Measurements from ENCODE around the gene INO80E.

The INO80E gene

DNA sequence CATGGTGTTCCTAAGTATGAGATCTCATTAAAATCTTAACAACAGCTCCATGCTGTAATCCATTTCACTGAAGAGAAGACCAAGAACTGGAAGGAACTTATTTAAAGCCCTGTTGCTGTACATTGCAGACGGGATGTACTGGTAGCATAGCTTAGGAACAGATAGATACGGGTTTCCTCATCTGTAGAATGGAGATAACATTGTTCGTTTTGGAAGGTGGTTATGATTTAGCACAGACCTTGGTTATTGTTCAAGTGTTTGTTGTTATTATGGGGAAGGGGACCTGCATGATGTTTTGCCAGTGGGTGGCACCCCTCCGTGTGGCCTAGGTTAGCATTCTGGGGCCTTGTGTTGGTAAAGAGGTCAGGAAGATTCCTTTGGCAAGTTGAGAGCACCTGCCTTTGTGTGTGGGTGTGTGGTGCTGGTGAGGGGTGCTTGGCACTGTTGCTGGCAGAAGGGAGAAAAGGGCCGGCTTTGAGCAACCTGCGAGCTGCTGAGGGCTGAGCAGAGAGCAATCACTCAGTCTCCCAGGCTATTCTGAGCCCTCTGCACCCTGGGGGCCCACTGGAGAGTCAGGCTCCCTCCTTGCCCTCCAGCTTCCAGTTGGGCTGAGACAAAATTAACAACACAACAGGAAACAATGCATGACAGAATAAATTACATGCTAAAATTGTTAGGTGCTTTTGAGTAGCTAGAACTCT, 20.1 kb upstream of the INO80E start:
- DNase-seq (ENCODE audit: low read depth) = no peak

DNA sequence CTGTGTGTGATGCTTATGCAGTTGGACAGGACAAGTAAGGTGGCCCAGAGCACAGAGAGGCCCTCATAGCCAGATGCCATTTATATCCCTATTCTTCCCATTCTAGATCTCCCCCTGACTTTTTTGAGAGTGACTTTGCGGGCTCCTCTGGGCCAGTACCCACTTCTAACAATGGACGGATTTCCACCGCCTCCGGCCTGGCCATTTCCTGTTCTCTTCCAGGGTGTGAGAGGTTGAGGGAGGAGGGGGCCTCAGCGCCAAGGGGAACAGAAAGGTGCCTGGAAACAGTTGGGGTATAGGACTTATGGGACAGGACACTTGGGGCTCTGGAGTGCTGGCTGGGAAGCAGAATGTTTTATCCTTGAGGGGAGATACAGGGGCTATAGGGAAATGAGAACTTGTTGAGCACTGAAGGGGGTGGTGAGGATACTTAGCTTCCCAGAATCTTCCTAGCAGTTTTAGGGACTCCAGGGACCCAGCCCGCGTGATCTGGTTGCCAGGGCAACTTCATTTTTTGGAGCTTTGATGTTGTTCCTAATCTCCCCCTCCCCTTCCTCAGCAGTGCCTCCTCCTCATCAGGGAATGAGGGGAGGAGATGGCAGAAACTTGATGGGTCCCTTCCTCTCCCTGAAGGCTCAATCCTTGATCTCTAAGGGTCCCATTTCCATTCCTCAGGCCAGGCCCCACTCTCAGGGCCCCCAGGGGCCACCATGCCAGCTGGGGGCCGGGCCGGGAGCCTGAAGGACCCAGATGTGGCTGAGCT, 18.8 kb upstream of the INO80E start:
- DNase-seq (ENCODE audit: low read depth) = no peak

DNA sequence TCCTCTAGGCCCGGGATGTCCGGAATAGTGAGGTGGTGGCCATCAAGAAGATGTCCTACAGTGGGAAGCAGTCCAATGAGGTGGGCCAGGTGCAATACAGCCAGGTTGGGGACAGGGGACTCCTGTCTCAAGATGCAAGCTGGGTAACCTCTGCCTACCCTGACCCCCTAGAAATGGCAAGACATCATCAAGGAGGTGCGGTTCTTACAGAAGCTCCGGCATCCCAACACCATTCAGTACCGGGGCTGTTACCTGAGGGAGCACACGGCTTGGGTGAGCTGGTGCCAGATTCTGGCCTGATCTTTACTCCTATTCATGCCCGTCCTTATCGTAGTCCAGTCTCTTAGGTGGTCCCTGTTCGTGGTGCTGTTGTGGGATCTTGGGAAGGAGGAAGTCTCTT, 18.0 kb upstream of the INO80E start:
- DNase-seq (ENCODE audit: low read depth) = no peak

DNA sequence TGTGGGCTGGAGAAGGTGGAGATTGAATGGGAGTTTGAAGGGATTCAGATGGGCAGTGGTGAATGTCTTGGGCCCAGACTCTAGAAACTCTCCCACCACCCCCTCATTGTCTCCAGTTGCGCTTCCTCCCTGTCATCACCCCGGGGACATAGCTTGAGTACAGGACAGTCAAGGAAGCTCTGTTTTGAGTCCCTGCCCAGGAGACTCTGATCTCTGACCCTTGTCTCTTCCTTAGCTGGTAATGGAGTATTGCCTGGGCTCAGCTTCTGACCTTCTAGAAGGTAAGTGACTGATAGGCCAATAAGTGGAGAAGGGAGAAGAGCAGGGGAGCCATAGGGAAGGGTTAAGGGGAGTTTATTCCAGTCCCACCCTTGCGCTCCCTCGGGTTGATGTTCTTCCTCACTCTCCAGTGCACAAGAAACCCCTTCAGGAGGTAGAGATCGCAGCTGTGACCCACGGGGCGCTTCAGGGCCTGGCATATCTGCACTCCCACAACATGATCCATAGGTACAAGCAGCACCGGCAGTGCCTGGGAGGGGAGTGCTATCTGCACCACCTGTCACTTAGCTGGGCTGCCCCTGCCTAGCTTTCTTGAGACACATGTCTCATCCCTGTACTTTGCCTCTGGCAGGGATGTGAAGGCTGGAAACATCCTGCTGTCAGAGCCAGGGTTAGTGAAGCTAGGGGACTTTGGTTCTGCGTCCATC, 17.3 kb upstream of the INO80E start:
- no peak for DNase-seq (ENCODE audit: low read depth)

DNA sequence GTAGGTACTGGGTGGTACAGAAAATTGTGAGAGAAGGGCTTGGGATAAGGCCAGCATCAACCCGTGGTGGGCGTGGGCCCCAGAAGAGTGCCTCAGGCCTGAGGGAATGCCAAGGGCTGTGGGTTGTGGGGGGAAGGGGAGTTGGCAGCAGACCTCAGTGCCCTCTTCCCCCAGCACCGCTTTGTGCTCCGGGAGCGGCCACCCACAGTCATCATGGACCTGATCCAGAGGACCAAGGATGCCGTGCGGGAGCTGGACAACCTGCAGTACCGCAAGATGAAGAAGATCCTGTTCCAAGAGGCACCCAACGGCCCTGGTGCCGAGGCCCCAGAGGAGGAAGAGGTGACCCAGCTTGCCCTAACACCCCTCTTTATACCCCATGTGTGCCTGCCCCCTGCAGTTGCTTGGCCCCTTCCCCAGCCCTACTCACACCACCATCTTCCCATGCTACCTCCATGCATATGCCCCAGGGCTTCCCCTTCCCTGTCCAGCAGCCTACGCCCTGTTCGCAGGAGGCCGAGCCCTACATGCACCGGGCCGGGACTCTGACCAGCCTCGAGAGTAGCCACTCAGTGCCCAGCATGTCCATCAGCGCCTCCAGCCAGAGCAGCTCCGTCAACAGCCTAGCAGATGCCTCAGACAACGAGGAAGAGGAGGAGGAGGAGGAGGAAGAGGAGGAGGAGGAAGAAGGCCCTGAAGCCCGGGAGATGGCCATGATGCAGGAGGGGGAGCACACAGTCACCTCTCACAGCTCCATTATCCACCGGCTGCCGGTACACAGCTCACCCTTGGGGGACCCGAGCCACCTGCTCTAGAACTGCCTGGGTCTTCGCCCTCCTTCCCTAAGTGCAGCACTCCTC, 13.3 kb upstream of the INO80E start:
- DNase-seq (ENCODE audit: low read depth) = no peak

DNA sequence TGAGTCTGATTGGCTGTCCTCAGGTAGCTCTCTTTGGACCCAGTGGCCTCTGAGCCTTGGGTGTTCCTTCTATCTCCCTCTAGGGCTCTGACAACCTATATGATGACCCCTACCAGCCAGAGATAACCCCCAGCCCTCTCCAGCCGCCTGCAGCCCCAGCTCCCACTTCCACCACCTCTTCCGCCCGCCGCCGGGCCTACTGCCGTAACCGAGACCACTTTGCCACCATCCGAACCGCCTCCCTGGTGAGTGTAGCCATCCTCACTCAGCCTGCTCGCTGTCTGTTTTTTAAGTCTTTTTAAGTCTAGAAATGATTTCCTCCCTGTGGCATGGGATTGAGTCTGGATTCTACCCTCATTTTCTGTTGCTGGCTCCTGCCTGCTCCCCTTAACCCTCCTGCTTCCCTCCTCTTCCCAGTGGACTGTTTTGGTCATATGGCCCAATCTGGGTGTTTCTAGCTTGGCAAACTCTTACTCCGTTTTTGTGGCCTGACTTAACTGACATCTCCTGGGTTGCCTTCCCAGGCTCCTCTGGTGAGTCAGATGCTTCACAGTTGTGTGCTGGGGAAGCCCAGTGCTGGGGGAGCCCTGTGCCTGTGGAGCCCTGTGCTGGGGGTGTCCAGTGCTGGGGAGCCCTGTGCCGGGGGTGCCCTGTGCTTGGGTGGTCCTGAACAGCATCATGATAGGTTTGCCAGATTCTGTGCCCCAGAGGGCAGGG, 12.5 kb upstream of the INO80E start:
- no peak for DNase-seq (ENCODE audit: low read depth)

DNA sequence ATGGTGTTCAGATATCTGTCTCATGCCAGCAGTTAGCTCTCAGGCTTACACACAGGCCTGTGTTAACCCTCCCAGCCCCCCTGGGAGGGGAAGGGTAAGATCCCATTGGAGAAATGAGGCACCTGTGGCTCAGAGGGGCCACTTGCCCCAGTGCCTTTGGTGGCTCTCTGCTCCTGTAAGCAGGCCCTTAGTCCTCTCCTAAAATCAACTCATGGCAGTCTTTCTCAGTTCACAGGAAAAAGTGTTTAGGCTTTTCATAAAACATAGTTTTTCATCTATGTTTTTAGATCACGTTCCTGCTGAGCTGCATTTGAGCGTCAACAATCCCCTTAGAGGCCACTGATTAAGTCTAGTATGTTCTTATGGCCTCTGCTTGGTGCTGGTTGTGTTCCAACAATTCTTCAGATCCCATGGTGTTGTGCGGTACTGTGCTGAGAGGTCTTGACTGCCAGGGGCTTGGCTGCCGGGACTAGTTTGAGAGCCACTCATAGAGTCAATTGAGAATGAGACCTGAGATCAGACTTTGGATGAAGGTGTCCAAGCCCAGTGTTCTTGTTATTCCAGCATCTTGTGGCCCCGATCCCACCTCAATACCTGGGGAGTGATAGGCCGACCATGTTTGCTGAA, 11.8 kb upstream of the INO80E start:
- DNase-seq (ENCODE audit: low read depth) = no peak

DNA sequence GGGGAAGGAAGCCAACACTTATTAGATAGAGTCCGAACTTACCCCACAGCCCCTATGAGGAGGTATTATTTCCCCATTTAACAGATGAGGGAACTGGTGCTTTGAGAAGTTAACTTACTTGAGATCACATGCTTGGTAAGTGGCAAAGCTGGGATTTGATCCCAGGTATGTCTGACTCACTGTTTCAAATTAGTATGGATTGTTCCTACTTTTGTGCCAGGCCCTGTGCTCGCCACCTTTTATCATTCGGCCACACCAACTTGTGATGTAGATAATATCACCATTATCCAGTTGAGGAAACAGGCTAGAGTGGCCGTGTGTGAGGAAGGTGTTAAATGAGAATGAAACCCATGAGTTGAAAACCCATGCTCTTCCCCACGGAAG, 11.3 kb upstream of the INO80E start:
- no peak for DNase-seq (ENCODE audit: low read depth)

DNA sequence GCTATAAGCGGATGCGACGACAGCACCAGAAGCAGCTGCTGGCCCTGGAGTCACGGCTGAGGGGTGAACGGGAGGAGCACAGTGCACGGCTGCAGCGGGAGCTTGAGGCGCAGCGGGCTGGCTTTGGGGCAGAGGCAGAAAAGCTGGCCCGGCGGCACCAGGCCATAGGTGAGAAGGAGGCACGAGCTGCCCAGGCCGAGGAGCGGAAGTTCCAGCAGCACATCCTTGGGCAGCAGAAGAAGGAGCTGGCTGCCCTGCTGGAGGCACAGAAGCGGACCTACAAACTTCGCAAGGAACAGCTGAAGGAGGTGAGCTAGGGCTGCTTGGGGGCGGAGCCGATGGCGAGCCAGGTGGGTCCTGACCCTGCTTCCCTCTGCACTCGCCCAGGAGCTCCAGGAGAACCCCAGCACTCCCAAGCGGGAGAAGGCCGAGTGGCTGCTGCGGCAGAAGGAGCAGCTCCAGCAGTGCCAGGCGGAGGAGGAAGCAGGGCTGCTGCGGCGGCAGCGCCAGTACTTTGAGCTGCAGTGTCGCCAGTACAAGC, 10.7 kb upstream of the INO80E start:
- no peak for DNase-seq (ENCODE audit: low read depth)

DNA sequence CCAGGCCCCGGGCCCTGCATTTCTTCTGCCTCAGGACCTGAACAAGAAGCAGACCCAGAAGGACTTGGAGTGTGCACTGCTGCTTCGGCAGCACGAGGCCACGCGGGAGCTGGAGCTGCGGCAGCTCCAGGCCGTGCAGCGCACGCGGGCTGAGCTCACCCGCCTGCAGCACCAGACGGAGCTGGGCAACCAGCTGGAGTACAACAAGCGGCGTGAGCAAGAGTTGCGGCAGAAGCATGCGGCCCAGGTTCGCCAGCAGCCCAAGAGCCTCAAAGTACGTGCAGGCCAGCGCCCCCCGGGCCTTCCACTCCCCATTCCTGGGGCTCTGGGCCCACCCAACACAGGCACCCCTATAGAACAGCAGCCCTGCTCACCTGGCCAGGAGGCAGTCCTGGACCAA, 9.8 kb upstream of the INO80E start:
- no peak for DNase-seq (ENCODE audit: low read depth)

DNA sequence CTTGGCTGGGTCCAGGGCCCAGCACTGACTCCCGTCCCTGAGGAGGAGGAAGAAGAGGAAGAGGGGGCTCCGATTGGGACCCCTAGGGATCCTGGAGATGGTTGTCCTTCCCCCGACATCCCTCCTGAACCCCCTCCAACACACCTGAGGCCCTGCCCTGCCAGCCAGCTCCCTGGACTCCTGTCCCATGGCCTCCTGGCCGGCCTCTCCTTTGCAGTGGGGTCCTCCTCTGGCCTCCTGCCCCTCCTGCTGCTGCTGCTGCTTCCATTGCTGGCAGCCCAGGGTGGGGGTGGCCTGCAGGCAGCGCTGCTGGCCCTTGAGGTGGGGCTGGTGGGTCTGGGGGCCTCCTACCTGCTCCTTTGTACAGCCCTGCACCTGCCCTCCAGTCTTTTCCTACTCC, 9.1 kb upstream of the INO80E start:
- DNase-seq (ENCODE audit: low read depth) = no peak

DNA sequence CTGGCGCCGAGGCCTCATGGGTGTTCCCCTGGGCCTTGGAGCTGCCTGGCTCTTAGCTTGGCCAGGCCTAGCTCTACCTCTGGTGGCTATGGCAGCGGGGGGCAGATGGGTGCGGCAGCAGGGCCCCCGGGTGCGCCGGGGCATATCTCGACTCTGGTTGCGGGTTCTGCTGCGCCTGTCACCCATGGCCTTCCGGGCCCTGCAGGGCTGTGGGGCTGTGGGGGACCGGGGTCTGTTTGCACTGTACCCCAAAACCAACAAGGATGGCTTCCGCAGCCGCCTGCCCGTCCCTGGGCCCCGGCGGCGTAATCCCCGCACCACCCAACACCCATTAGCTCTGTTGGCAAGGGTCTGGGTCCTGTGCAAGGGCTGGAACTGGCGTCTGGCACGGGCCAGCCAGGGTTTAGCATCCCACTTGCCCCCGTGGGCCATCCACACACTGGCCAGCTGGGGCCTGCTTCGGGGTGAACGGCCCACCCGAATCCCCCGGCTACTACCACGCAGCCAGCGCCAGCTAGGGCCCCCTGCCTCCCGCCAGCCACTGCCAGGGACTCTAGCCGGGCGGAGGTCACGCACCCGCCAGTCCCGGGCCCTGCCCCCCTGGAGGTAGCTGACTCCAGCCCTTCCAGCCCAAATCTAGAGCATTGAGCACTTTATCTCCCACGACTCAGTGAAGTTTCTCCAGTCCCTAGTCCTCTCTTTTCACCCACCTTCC, 8.5 kb upstream of the INO80E start:
- DNase-seq (ENCODE audit: low read depth) = no peak

DNA sequence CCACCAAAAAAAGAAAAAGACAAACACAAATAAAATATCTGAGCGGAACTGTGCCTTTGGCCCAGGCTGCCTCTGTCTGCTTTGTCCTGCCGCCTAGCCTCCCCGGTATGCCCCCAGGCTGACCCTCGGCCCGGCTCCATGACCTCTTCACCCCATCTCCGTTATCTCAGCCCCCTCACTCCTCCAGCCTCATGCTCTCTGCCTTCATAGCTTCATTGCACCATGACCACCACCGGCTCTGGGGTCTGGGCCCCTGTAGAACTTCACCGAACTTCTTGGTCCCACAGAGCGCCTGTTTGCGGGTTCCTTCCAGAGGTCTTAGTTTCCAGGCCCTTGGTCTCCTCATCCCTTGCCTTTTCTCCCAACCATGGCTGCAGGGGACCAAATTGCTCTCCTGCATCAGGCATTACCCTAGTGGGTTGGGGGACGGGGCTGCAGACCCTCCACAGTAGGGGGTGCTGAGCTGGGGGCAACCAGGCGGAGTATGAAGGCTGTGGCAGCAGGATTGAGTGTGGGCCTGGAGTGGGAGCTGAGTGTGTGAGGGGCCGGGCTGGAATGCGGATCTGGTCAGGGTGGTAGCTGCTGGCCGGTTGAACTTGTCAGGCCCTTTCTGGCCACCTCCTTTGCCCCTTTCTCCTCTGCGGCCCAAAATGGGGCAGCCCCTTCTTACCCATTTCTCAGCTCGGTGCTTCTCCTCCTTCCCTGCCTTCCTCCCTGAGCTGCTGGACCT, 7.5 kb upstream of the INO80E start:
- no peak for DNase-seq (ENCODE audit: low read depth)

DNA sequence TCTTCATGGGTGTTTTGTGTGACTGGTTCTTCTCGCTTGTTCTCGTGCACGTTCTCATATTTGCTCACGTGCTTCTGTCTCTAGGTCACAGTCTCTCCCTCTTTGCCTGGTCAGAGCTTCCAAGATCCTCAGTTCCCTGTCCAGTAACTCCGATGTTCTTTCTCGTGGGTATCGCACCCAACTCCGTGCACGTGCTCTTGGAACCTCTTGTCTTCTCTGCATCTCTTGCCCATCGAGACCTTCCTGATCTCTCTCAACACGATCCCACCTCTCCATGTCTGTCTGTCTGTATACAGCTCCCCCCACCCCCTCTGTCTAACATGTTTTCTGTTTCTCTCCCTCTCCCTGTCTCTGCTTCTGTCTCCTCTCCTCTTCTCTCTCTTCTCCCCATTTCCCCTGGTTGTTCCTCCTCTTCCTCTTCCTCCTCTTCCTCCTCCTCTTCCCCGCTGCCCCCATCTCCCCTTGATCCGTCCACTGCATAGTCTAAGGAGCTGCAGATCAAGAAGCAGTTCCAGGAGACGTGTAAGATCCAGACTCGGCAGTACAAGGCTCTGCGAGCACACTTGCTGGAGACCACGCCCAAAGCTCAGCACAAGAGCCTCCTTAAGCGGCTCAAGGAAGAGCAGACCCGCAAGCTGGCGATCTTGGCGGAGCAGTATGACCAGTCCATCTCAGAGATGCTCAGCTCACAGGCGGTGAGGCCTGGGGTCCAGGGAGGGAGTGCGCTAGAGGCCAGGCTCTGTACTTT, 6.8 kb upstream of the INO80E start:
- no peak for DNase-seq (ENCODE audit: low read depth)

DNA sequence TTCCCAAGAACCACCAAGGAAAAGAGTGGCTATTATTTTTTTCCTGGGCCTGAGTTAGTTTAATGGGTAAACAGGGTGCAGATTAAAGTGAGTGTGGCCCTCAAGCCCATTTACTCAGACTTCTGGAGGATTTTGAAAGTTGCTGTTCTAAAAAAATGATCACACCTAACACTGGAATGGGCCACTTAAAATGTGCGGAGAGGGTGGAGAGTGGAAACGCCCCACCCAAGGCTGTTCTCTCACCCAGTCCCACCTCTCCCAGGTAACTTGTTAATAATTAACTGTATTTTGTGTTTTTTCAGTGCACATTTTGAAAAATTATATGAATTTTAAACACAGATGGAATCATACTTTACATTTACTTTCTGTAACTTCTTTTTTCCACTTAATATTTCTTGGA, 6.0 kb upstream of the INO80E start:
- DNase-seq (ENCODE audit: low read depth) = no peak

DNA sequence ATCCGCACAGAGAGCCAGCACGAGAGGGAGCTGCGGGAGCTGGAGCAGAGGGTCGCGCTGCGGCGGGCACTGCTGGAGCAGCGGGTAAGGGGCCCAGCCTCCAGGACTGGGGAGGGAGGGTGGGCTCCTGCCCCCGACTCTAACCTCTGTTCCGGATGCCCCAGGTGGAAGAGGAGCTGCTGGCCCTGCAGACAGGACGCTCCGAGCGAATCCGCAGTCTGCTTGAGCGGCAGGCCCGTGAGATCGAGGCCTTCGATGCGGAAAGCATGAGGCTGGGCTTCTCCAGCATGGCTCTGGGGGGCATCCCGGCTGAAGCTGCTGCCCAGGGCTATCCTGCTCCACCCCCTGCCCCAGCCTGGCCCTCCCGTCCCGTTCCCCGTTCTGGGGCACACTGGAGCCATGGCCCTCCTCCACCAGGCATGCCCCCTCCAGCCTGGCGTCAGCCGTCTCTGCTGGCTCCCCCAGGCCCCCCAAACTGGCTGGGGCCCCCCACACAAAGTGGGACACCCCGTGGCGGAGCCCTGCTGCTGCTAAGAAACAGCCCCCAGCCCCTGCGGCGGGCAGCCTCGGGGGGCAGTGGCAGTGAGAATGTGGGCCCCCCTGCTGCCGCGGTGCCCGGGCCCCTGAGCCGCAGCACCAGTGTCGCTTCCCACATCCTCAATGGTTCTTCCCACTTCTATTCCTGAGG, 5.0 kb upstream of the INO80E start:
- no peak for DNase-seq (ENCODE audit: low read depth)

DNA sequence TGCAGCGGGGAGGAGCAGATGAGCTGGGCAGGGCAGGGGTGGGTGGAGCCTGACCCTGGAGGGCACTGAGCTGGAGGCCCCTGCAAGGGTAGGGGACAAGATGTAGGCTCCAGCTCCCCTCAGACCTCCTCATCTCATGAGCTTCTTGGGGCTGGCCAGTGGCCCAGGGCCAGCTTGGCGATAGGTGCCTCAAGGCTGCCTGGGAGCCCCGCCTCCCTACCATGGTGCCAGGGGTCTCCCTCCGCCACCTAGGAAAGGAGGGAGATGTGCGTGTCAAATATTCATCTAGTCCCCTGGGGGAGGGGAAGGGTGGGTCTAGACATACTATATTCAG, 4.5 kb upstream of the INO80E start:
- no peak for DNase-seq (ENCODE audit: low read depth)

DNA sequence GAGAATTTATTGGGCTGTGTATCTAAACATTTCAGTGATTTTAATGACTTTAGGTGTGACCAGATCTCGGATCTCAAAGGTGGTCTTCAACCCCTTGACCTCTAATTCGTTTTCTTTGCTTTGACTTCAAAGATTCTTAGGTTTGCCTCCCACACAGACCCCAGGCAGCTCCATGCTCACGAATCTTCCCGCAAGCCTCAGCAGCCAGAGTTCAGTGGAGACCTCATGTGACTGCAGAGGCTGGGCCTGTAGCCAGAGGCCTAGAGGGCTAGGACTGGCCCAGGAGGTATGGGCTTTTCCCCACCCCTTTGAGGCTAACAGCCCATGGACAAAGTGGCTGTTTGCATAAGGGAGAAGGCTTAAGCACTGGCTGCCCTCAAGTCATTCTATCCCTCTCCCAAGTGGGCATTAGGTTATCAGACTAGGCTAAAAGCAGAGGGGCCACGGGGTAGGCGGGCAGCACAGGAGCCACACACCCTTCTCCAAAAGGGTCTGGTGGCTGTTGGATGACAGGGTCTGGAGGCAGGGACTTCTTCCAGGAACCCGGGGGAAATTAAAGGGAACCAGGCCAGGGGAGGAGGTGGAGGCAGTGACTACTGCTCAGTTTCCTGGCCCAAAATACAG, 3.6 kb upstream of the INO80E start:
- DNase-seq (ENCODE audit: low read depth) = no peak

Measured in non-pigmented ciliary epithelial cell (primary cell).